Activated T-cell treated with anti-CD3 and anti-CD28 coated beads, Interleukin-2, amount 50 U/mL, for 72 hours (primary cell): Measurements from ENCODE around the gene PRKD1. TPM values are rescaled to one million over a fixed set of nuclear protein-coding genes. Genes with fewer than 3 reads are reported as not detected.
"Not testable (repeated sequence)": the region's sequence is repeated elsewhere in the genome, so short reads cannot be mapped to it uniquely, and the experiment has no call there.

ENCODE experiments used
- ATAC-seq, 2 donors: fragments of 150-1000 bp; cut with Tn5 transposase; replicated peaks in 1 of 2; 2 replicates each; pipeline ENCODE4 v1.10.0; 2021; ENCODE audit warnings: moderate library complexity in 2 of 2, mild to moderate bottlenecking in 1 of 2
- DNase-seq, 2 donors: peaks; one replicate each; pipeline ENCODE4 v3.0.0; 2021 to 2022; ENCODE audit warnings: mixed read lengths in 1 of 2
- H3K27ac Mint-ChIP-seq: one replicate; pipeline ENCODE4 v1.8.0; 2022; ENCODE audit warnings: mild to moderate bottlenecking, moderate library complexity, mixed read lengths
- H3K27me3 Mint-ChIP-seq: one replicate; pipeline ENCODE4 v1.8.0; 2022; ENCODE audit warnings: low read depth, mixed read lengths
- H3K36me3 Mint-ChIP-seq, 2 donors: one replicate each; pipeline ENCODE4 v1.8.0; 2022; ENCODE audit warnings: mixed read lengths in 2 of 2, mild to moderate bottlenecking in 1 of 2; ENCODE audit not compliant: insufficient read depth in 2 of 2
- H3K4me1 Mint-ChIP-seq: one replicate; pipeline ENCODE4 v1.8.0; 2022; ENCODE audit warnings: low read depth, mixed read lengths
- H3K4me3 Mint-ChIP-seq, 2 donors: one replicate each; pipeline ENCODE4 v1.8.0; 2022; ENCODE audit warnings: mild to moderate bottlenecking in 2 of 2, mixed read lengths in 2 of 2, moderate library complexity in 2 of 2
- H3K9me3 Mint-ChIP-seq, 2 donors: one replicate each; pipeline ENCODE4 v1.8.0; 2022; ENCODE audit warnings: mixed read lengths in 2 of 2
- total RNA-seq, 2 donors: library from RNA; stranded (reverse); gene quantifications; one replicate each; pipeline ENCODE4 v1.2.3, GENCODE V29; 2022

PRKD1 gene
- total RNA-seq, 2 donors from 2014 or later = not detected

DNA sequence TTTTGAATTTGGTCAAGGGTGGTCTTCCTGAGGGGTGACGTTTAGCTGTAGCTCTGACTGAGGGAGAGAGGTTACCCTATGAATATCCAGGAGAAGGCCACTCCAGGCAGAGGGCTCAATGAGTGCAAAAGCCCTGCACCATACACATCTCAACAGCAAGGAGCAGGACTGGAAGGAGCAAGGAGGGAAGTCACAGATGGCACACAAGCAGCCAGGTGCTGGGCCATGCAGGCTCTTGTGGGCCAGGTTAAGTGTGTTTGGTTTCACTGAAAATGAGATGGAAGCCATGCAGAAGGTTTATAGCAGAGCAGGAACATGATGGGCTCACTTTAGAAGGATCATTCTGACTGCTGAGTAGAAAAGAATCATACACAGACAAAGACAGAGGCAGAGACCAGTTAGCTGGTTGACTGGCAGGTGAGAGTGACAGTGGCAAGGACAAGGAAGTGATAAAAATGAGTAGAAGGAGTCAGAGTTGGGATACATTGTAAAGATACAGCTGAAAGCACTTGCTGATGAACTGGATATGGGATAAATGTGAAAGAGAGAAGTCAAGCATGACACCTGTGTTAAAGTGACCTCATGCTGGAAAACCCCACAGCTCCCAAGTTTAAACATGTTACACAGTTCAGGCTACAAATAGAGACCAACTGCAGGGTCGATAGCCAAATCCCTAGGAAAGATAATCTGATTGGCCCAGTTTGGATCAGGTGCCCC is 81.2 kb downstream of the PRKD1 start:
- Mint-ChIP-seq H3K27ac (no peak overlapping the region), H3K4me3 (no peak overlapping the region)

DNA sequence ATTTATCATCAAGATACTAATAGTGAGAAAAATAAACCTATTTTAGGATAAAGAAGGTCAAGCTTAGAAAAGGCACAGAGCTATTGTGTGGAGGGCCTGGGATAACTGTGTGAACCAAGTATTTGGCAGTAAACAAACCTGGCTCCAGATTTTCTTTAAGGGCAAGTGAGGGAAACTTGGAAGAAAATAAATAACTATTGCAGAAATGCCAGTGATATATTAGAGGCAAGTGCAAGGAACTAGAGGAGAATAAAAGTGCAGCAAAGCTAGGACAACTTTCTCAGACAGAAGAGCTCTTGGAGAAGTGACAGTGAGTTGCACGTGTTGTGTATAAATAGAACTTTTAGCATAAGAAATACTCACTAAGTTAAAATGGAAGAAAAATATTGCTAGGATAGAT is 83.7 kb downstream of the PRKD1 start:
- Mint-ChIP-seq H3K27me3 (no peaks in the 10 kb centered on the region), H3K27ac (no peak overlapping the region), H3K4me1 (no peaks in the 10 kb centered on the region), H3K4me3 (no peak overlapping the region), H3K9me3 (peaks cover 16 to 17% of the 10 kb centered on the region in 2 donors), H3K36me3 (peaks cover 4 to 8% of the 10 kb centered on the region in 2 donors)
- no peak for ATAC-seq
- DNase-seq = no peak

More for the DNA sequence above, 81.2 kb downstream of the PRKD1 start:
- H3K27me3 Mint-ChIP-seq = no peaks in the 10 kb centered on the region
- peaks cover 0 to 4% of the 10 kb centered on the region in 2 donors for H3K36me3 Mint-ChIP-seq
- DNase-seq (no peak), ATAC-seq (no peak)
- peaks cover 18 to 20% of the 10 kb centered on the region in 2 donors for H3K9me3 Mint-ChIP-seq
- no peaks in the 10 kb centered on the region for H3K4me1 Mint-ChIP-seq

DNA sequence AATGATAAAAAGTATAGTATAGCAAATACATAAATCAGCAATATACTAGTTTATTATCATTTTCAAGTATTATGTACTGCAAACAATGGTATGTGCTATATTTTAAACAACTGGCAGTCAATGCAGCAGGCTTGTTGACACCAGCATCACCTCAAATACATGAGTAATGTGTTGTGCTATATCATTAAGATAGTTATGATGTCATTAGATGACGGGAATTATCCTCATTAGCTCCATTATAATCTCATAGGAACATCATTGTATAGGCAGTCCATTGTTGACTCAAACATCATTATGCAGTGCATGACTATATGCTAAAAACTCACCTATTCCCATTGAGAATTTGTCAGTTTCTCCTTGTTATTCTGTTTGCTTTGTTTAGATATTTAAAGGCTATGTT is 85.4 kb downstream of the PRKD1 start:
- ATAC-seq (no peak), DNase-seq (no peak)
- Mint-ChIP-seq H3K27me3 (no peaks in the 10 kb centered on the region), H3K9me3 (peaks cover 17 to 18% of the 10 kb centered on the region in 2 donors), H3K4me1 (no peaks in the 10 kb centered on the region), H3K4me3 (no peak overlapping the region), H3K36me3 (peaks cover 4 to 8% of the 10 kb centered on the region in 2 donors), H3K27ac (no peak overlapping the region)

- not testable (repeated sequence) for H3K27me3 Mint-ChIP-seq, H3K4me1 Mint-ChIP-seq, H3K27ac Mint-ChIP-seq, H3K36me3 Mint-ChIP-seq, DNase-seq, ATAC-seq, H3K4me3 Mint-ChIP-seq
- peaks cover 12 to 14% of the 10 kb centered on the region in 2 donors for H3K9me3 Mint-ChIP-seq
Observed at GRCh38 chr14:29840369-29840892, 87.2 kb downstream of the PRKD1 start.

DNA sequence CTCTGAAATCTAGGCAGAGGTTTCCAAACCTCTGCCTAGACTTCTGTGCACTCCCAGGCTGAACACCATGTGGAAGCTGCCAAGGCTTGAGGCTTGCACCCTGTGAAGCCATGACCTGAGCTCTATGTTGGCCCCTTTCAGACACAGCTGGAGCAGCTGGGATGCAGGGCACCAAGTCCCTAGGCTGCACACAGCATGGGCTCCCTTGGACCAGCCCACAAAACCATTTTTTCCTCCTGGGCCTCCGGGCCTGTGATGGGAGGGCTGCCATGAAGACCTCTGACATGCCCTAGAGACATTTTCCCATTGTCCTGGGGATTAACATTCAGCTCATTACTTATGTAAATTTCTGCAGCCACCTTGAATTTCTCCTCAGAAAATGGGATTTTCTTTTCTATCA is 88.0 kb downstream of the PRKD1 start:
- not testable (repeated sequence) for ATAC-seq, H3K4me1 Mint-ChIP-seq, H3K36me3 Mint-ChIP-seq, H3K4me3 Mint-ChIP-seq, H3K27me3 Mint-ChIP-seq, H3K27ac Mint-ChIP-seq, DNase-seq
- H3K9me3 Mint-ChIP-seq = peaks cover 12 to 14% of the 10 kb centered on the region in 2 donors

GRCh38 chr14:29838752-29839151 is 88.9 kb downstream of the PRKD1 start:
- no peaks in the 10 kb centered on the region for H3K4me1 Mint-ChIP-seq
- ATAC-seq (no peak), DNase-seq (no peak)
- H3K27ac Mint-ChIP-seq = no peak overlapping the region
- H3K9me3 Mint-ChIP-seq = peaks cover 14% of the 10 kb centered on the region in 2 donors
- no peak overlapping the region for H3K4me3 Mint-ChIP-seq
- peaks cover 4 to 6% of the 10 kb centered on the region in 2 donors for H3K36me3 Mint-ChIP-seq
- no peaks in the 10 kb centered on the region for H3K27me3 Mint-ChIP-seq

DNA sequence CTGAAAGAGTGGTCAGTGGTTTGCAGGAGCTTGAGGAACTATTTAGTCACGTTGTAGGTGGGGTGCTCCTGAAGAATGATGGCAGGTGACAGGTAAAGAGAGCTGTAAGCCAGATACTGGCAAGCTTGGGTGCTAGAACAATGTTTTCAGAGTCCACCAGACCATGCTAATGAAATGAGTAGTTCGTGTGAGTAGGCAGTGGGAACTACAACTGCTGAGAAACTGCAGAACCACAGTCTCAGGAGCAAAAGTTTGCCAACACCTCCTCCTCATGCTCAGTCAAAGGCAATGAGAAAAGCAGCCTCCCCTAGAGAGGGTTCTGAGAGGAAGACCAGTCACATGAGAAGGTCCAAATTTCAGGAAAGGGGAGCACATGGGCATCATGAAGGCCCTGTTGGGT is 91.3 kb downstream of the PRKD1 start:
- Mint-ChIP-seq H3K9me3 (peaks cover 14% of the 10 kb centered on the region in 2 donors), H3K27me3 (no peaks in the 10 kb centered on the region), H3K36me3 (peaks cover 4 to 6% of the 10 kb centered on the region in 2 donors), H3K27ac (no peak overlapping the region), H3K4me3 (no peak overlapping the region), H3K4me1 (no peaks in the 10 kb centered on the region)
- DNase-seq (no peak), ATAC-seq (no peak)

- Mint-ChIP-seq H3K27me3 (no peaks in the 10 kb centered on the region), H3K9me3 (peaks cover 1 to 5% of the 10 kb centered on the region in 2 donors), H3K27ac (no peak overlapping the region), H3K36me3 (no peaks in the 10 kb centered on the region), H3K4me3 (no peak overlapping the region), H3K4me1 (no peaks in the 10 kb centered on the region)
- no peak for DNase-seq
- no peak for ATAC-seq
Observed at GRCh38 chr14:29832042-29832441, 95.6 kb downstream of the PRKD1 start.

DNA sequence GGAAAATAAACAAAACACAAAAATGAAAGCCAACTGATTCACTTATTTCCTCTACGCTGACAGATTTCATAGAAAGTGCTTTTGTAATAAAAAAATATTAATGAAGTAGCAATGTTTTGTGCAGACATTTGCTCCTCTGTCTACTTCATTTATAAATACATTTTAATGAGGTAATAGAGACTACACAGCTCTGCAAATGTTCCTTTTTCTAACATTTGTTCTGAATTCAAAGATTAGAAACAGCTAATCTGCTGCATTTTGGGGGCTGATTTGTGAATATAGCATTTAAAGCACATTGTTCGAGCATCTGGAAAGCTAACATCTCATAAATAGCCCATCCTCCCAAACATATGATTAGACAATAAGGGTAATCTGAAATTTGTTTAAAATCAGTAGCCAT is 97.8 kb downstream of the PRKD1 start:
- DNase-seq (no peak), ATAC-seq (no peak)
- Mint-ChIP-seq H3K27ac (no peak overlapping the region), H3K9me3 (peaks cover 1 to 5% of the 10 kb centered on the region in 2 donors), H3K4me3 (no peak overlapping the region), H3K4me1 (no peaks in the 10 kb centered on the region), H3K27me3 (no peaks in the 10 kb centered on the region), H3K36me3 (no peaks in the 10 kb centered on the region)

- Mint-ChIP-seq H3K27ac (no peak overlapping the region), H3K4me3 (no peak overlapping the region), H3K27me3 (no peaks in the 10 kb centered on the region), H3K9me3 (peaks cover 0 to 3% of the 10 kb centered on the region in 2 donors), H3K36me3 (no peaks in the 10 kb centered on the region), H3K4me1 (no peaks in the 10 kb centered on the region)
- DNase-seq = no peak
- ATAC-seq = no peak
Observed at GRCh38 chr14:29823816-29824215, 103.8 kb downstream of the PRKD1 start.

GRCh38 chr14:29822430-29822709 is 105.3 kb downstream of the PRKD1 start:
- ATAC-seq (no peak), DNase-seq (no peak)
- Mint-ChIP-seq H3K4me3 (no peak overlapping the region), H3K4me1 (no peaks in the 10 kb centered on the region), H3K9me3 (peaks cover 0 to 2% of the 10 kb centered on the region in 2 donors), H3K36me3 (no peaks in the 10 kb centered on the region), H3K27me3 (no peaks in the 10 kb centered on the region), H3K27ac (no peak overlapping the region)

DNA sequence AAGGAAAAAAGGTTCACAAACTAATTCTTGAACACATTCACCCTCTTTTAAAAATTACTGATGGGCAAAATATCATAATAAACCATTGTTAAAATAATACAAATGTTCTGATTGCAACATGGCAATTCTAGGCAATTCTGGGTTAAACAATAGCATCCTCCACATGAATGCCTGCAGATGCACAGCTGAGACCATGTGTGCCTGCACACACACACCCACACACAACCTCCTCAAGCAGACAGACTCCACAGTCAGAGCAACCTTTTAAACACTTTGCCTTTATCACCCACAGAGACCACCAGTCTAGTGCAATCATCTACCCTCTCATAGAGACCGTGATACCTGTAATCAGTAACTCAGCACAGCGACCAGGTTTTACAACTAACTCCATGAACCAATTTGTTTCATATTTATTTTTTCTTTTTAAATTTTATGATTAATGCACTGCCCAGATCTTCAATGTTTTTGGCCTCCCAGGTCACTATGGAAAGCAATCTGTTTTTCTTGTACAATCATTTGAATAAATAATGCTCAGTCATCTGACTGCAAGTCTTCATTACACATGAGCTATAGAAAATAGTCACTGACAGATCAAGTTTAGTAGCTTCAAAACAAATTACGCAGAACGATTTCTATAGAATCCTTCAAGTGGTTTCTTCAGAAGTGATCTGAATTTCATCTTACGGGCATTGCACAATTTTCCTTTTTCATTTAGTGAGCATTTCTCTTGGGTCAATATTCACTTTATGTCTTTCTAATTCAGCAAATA is 105.8 kb downstream of the PRKD1 start:
- H3K4me1 Mint-ChIP-seq = no peaks in the 10 kb centered on the region
- H3K27me3 Mint-ChIP-seq = no peaks in the 10 kb centered on the region
- peaks cover 0 to 2% of the 10 kb centered on the region in 2 donors for H3K9me3 Mint-ChIP-seq
- H3K36me3 Mint-ChIP-seq = no peaks in the 10 kb centered on the region
- no peak overlapping the region for H3K4me3 Mint-ChIP-seq
- no peak overlapping the region for H3K27ac Mint-ChIP-seq
- no peak for DNase-seq
- ATAC-seq = no peak

GRCh38 chr14:29821242-29821641 is 106.4 kb downstream of the PRKD1 start:
- no peaks in the 10 kb centered on the region for H3K36me3 Mint-ChIP-seq
- no peak overlapping the region for H3K27ac Mint-ChIP-seq
- no peaks in the 10 kb centered on the region for H3K4me1 Mint-ChIP-seq
- H3K27me3 Mint-ChIP-seq = no peaks in the 10 kb centered on the region
- DNase-seq = no peak
- H3K9me3 Mint-ChIP-seq = peaks cover 0 to 2% of the 10 kb centered on the region in 2 donors
- H3K4me3 Mint-ChIP-seq = no peak overlapping the region
- ATAC-seq = no peak
